GM19455 (cell line): ENCODE measurements around the gene AGBL3.

Source experiments
- ATAC-seq: cut with Tn5 transposase; IDR thresholded peaks from one replicate; pipeline ENCODE4 v1.9.1; 2021; ENCODE audit not compliant: unreplicated experiment

AGBL3 gene

GRCh38 chr7:135183478-135183877, 197.2 kb downstream of the AGBL3 start:
- no peak for ATAC-seq

- no peak for ATAC-seq
Observed at GRCh38 chr7:135184254-135184841, 198.0 kb downstream of the AGBL3 start.
